PC-3 (cell line): ENCODE data around the gene KRT28. TPM values are rescaled to one million over a fixed set of nuclear protein-coding genes. Genes with fewer than 3 reads are reported as not detected.

Experiments
- ATAC-seq: fragments of 200-7000 bp; cut with Tn5 transposase; 2 replicates; pipeline ENCODE4 v1.9.1; 2020; ENCODE audit warnings: mild to moderate bottlenecking, moderate library complexity
- Bru-seq: library from RNA; stranded (reverse); fragments of 400-500 nt; gene quantifications from one replicate; lab custom pipeline; 2021; lab: Mats Ljungman, UMichigan
- BruChase-seq, 2 experiments: library from RNA; stranded (reverse); fragments of 400-500 nt; gene quantifications; one replicate each; lab custom pipeline; 2021; lab: Mats Ljungman, UMichigan
- BruUV-seq: library from RNA; stranded (reverse); fragments of 400-500 nt; replicated peaks from 2 replicates; lab custom pipeline; 2021; lab: Mats Ljungman, UMichigan
- CTCF ChIA-PET: fragments of 300-600 bp; sonication (Branson Sonifier 250); formaldehyde crosslinking; loops from one replicate; lab custom pipeline; 2022; ENCODE audit warnings: antibody characterized with exemption; lab: Charles Lee
- POLR2A ChIA-PET: fragments of 300-600 bp; sonication (Branson Sonifier 250); formaldehyde crosslinking; loops from one replicate; lab custom pipeline; 2022; ENCODE audit warnings: antibody characterized with exemption; ENCODE audit not compliant: unreplicated experiment; lab: Charles Lee
- DNase-seq: peaks from one replicate; pipeline ENCODE4 v3.0.0-alpha.2; 2015
- H2AFZ ChIP-seq: fragments of 300-600 bp; sonication (generic); 2 replicates; pipeline ENCODE4 v1.6.0; 2016; ENCODE audit warnings: antibody characterized with exemption, low read length
- H3F3A ChIP-seq: fragments of 300-600 bp; sonication (generic); one replicate; pipeline ENCODE4 v1.6.0; 2017; ENCODE audit warnings: antibody characterized with exemption, low read length, control low read depth, mild to moderate bottlenecking; ENCODE audit not compliant: unreplicated experiment
- H3K27ac ChIP-seq: fragments of 300-600 bp; sonication (generic); 2 replicates; pipeline ENCODE4 v1.5.1; 2016; ENCODE audit warnings: mild to moderate bottlenecking, low read length
- H3K27me3 ChIP-seq: fragments of 300-600 bp; sonication (generic); 2 replicates; pipeline ENCODE4 v1.6.1; 2016; ENCODE audit warnings: low read length, mixed read lengths
- H3K36me3 ChIP-seq: fragments of 300-600 bp; sonication (generic); 2 replicates; pipeline ENCODE4 v1.6.1; 2016; ENCODE audit warnings: low read depth, mixed run types, low read length, mixed read lengths
- H3K4me1 ChIP-seq: fragments of 300-600 bp; sonication (generic); 2 replicates; pipeline ENCODE4 v1.5.1; 2016; ENCODE audit warnings: low read length; ENCODE audit not compliant: insufficient read depth
- H3K4me2 ChIP-seq: fragments of 300-600 bp; sonication (generic); 2 replicates; pipeline ENCODE4 v1.6.0; 2016; ENCODE audit warnings: low read length
- H3K4me3 ChIP-seq: fragments of 300-600 bp; sonication (generic); 2 replicates; pipeline ENCODE4 v1.5.1; 2016; ENCODE audit warnings: mild to moderate bottlenecking, low read length, mixed read lengths
- H3K79me2 ChIP-seq: fragments of 300-600 bp; sonication (generic); 2 replicates; pipeline ENCODE4 v1.6.1; 2017; ENCODE audit warnings: low read length, mixed read lengths
- H3K9ac ChIP-seq: fragments of 300-600 bp; sonication (generic); 2 replicates; pipeline ENCODE4 v1.6.0; 2016; ENCODE audit warnings: mild to moderate bottlenecking, low read length
- H3K9me2 ChIP-seq: fragments of 300-600 bp; sonication (generic); replicated peaks from 2 replicates; pipeline ENCODE4 v1.6.1; 2016; ENCODE audit warnings: mixed run types, low read length, mixed read lengths
- H3K9me3 ChIP-seq: fragments of 300-600 bp; sonication (generic); 2 replicates; pipeline ENCODE4 v1.6.1; 2016; ENCODE audit warnings: low read length, mixed read lengths
- H4K20me1 ChIP-seq: fragments of 300-600 bp; sonication (generic); 2 replicates; pipeline ENCODE4 v1.6.1; 2016; ENCODE audit warnings: low read length, mixed read lengths
- CTCF ChIP-seq: fragments of 300-600 bp; sonication (generic); conservative IDR thresholded peaks from 2 replicates; pipeline ENCODE4 v1.5.1; 2017; ENCODE audit warnings: antibody characterized with exemption, low read depth, mild to moderate bottlenecking, low read length
- EZH2 ChIP-seq: fragments of 300-600 bp; sonication (generic); IDR thresholded peaks from one replicate; pipeline ENCODE4 v1.6.1; 2017; ENCODE audit warnings: antibody characterized with exemption, mild to moderate bottlenecking, low read length; ENCODE audit not compliant: unreplicated experiment
- EZH2phosphoT487 ChIP-seq: fragments of 300-600 bp; sonication (generic); IDR thresholded peaks from 2 replicates; pipeline ENCODE4 v1.6.1; 2018; ENCODE audit warnings: mild to moderate bottlenecking, antibody characterized with exemption, low read length, borderline replicate concordance
- intact Hi-C: fragments of 100-400 bp; cut with micrococcal nuclease; formaldehyde crosslinking; loops from 2 replicates; pipeline ENCODE4 v1.9.0; 2023
- long read RNA-seq: library from polyadenylated mRNA; unstranded; transcript quantifications from one replicate; pipeline ENCODE4 v2.0.0, GENCODE V29; 2021; ENCODE audit not compliant: unreplicated experiment
- total RNA-seq: library from RNA; depleted of rRNA; stranded (reverse); fragments of >200 nt; gene quantifications from 2 replicates; pipeline ENCODE4 v1.2.3, GENCODE V29; 2014; rRNA removed

KRT28 gene
- not detected in 2 replicates for total RNA-seq
- Bru-seq, nascent RNA, result not detected
- not detected for BruChase-seq, experiment 1, labeled RNA remaining after a 6-hour chase
- percentile 8 among the genes with signal in this experiment for BruChase-seq, experiment 2, labeled RNA remaining after a 2-hour chase
- long read RNA-seq, result 0 reads

GRCh38 chr17:40799859-40800258, at the start of gene KRT28:
Gene KRT28 (minus strand): TSS chr17:40799959. CDS start chr17:40799893, 66 bp downstream.
- ChIA-PET CTCF (no interaction called here), POLR2A (no interaction called here)
- Histone ChIP-seq H3F3A (no peaks in the 10 kb centered on the region), H3K4me3 (no peak within 1 kb of the TSS), H3K9me3 (no peaks in the 10 kb centered on the region), H3K4me1 (peaks cover 8% of the 10 kb centered on the region), H3K9ac (no peak within 1 kb of the TSS), H4K20me1 (no peaks in the 10 kb centered on the region), H3K27ac (no peak within 1 kb of the TSS), H2AFZ (no peak within 1 kb of the TSS), H3K9me2 (no peaks in the 10 kb centered on the region), H3K4me2 (no peak within 1 kb of the TSS), H3K79me2 (no peaks in the 10 kb centered on the region), H3K27me3 (no peaks in the 10 kb centered on the region), H3K36me3 (no peaks in the 10 kb centered on the region)
- ATAC-seq, result no peak
- TF ChIP-seq CTCF (no peak), EZH2phosphoT487 (no peak), EZH2 (no peak)
- BruUV-seq, result no TSS peak
- no peak for DNase-seq
- intact Hi-C loops, result loop anchor here (5.0 to 10.0 kb wide), 4 partner anchors 107 to 745 kb away; partner anchors contain the start of gene KRT15

GRCh38 chr17:40848583-40849235, 49.0 kb upstream of the KRT28 start:
- Histone ChIP-seq H3F3A (no peaks in the 10 kb centered on the region), H3K4me3 (no peak overlapping the region), H3K79me2 (no peaks in the 10 kb centered on the region), H3K27me3 (no peaks in the 10 kb centered on the region), H3K9ac (no peak overlapping the region), H2AFZ (no peak overlapping the region), H3K36me3 (no peaks in the 10 kb centered on the region), H3K9me3 (no peaks in the 10 kb centered on the region), H3K27ac (no peak overlapping the region), H4K20me1 (no peaks in the 10 kb centered on the region), H3K4me2 (no peak overlapping the region), H3K9me2 (no peaks in the 10 kb centered on the region), H3K4me1 (peaks cover 31% of the 10 kb centered on the region)
- intact Hi-C loops, result no loop called here
- ChIA-PET CTCF (interaction anchor here (0.5 kb wide), 1 partner anchor 30 kb away, joined by 3 read pairs; no protein-coding TSS in a partner anchor), POLR2A (no interaction called here)
- ATAC-seq, result no peak
- BruUV-seq, result no TSS peak
- no peak for TF ChIP-seq EZH2phosphoT487
- no peak for TF ChIP-seq CTCF
- TF ChIP-seq EZH2, result no peak
- DNase-seq, result no peak
